Activated CD4-positive, alpha-beta T cell treated with anti-CD3 and anti-CD28 coated beads, Interleukin-2, amount 10 ng/mL, durations not matched to agents 24 days and 14 days (primary cell): Measurements from ENCODE around the gene LIN37. TPM values are rescaled to one million over a fixed set of nuclear protein-coding genes. Genes with fewer than 3 reads are reported as not detected.
A peak's percentile ranks its signal among the peaks of the same experiment; 100 is the strongest.

ENCODE experiments used
- DNase-seq: peaks from one replicate; pipeline ENCODE4 v3.0.0; 2022
- H3K27ac Mint-ChIP-seq: one replicate; pipeline ENCODE4 v1.8.0; 2022; ENCODE audit warnings: mild to moderate bottlenecking, mixed read lengths
- H3K27me3 Mint-ChIP-seq: one replicate; pipeline ENCODE4 v1.8.0; 2022; ENCODE audit warnings: mixed read lengths
- H3K36me3 Mint-ChIP-seq: one replicate; pipeline ENCODE4 v1.8.0; 2022; ENCODE audit warnings: low read depth, mild to moderate bottlenecking, mixed read lengths
- H3K4me1 Mint-ChIP-seq: one replicate; pipeline ENCODE4 v1.8.0; 2021; ENCODE audit warnings: mixed read lengths
- H3K4me3 Mint-ChIP-seq: one replicate; pipeline ENCODE4 v1.8.0; 2022; ENCODE audit warnings: mild to moderate bottlenecking, moderate library complexity, mixed read lengths
- H3K9me3 Mint-ChIP-seq: one replicate; pipeline ENCODE4 v1.8.0; 2021; ENCODE audit warnings: mixed read lengths
- intact Hi-C: fragments of 100-400 bp; cut with micrococcal nuclease; formaldehyde crosslinking; loops from one replicate; pipeline ENCODE4 v1.15.1; 2023
- total RNA-seq: library from RNA; stranded (reverse); gene quantifications from 2 replicates; pipeline ENCODE4 v1.2.3, GENCODE V29; 2022

LIN37 gene
- total RNA-seq, 1 donor from 2014 or later = 11.1 TPM

GRCh38 chr19:35784503-35785338 is 36.3 kb downstream of the LIN37 start:
- Mint-ChIP-seq H3K4me3 (no peak overlapping the region), H3K36me3 (peaks cover 21% of the 10 kb centered on the region), H3K9me3 (no peaks in the 10 kb centered on the region), H3K27me3 (no peaks in the 10 kb centered on the region), H3K27ac (no peak overlapping the region), H3K4me1 (no peaks in the 10 kb centered on the region)
- intact Hi-C loops = no loop called here
- no peak for DNase-seq

DNA sequence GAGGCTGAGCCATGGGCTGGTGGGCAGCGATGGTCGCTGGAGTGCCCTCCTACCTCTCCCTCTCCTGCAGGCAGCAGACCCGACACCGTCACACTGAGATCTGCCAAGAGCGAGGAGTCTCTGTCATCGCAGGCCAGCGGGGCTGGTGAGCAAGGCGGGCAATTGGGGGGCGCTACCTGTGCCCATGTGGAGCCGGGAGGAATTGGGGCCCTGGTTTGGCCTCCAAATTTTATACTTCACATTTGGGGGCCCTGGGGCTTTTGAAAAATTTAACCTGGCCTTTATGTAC is 36.9 kb downstream of the LIN37 start:
- H3K27ac Mint-ChIP-seq = no peak overlapping the region
- no peaks in the 10 kb centered on the region for H3K27me3 Mint-ChIP-seq
- no peaks in the 10 kb centered on the region for H3K4me1 Mint-ChIP-seq
- H3K4me3 Mint-ChIP-seq = no peak overlapping the region
- H3K36me3 Mint-ChIP-seq = peaks cover 20% of the 10 kb centered on the region
- DNase-seq = no peak
- H3K9me3 Mint-ChIP-seq = no peaks in the 10 kb centered on the region
- intact Hi-C loops = no loop called here

GRCh38 chr19:35786299-35787160 is 38.2 kb downstream of the LIN37 start:
- Mint-ChIP-seq H3K4me3 (no peak overlapping the region), H3K9me3 (no peaks in the 10 kb centered on the region), H3K36me3 (peaks cover 15% of the 10 kb centered on the region), H3K27me3 (no peaks in the 10 kb centered on the region), H3K4me1 (no peaks in the 10 kb centered on the region), H3K27ac (no peak overlapping the region)
- intact Hi-C loops = no loop called here
- no peak for DNase-seq

- Mint-ChIP-seq H3K4me3 (no peak overlapping the region), H3K36me3 (peaks cover 13% of the 10 kb centered on the region), H3K27me3 (no peaks in the 10 kb centered on the region), H3K4me1 (no peaks in the 10 kb centered on the region), H3K9me3 (no peaks in the 10 kb centered on the region), H3K27ac (no peak overlapping the region)
- intact Hi-C loops = no loop called here
- no peak for DNase-seq
Observed at GRCh38 chr19:35787227-35787799, 38.9 kb downstream of the LIN37 start.

DNA sequence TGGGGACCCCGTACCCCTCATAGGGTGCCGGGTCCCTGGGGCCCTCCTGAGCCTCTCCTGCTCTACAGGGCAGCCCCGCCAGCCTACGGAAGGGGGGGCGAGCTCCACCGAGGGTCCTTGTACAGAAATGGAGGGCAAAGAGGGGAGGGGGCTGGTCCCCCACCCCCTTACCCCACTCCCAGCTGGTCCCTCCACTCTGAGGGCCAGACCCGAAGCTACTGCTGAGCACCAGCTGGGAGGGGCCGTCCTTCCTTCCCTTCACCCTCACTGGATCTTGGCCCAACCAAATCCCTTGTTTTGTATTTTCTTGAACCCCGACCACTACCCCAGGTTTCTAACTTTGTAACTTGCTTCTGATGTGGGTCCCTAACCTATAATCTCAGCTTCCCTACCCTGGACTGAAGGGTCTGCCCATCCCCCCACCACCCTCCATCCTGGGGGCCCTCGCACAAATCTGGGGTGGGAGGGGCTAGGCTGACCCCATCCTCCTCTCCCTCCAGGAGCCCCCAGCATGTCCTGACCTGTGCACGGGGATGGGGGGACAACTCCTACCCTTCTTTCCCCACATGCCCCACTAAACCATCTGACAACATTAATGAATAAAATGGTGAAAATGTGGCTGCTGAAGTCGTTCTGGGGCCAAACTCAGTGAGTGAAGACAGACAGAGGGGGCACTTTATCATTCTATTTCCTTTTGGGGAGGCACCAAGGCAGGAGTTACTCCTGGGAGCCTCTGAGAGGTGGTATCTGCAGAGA is 40.0 kb downstream of the LIN37 start:
- no peak overlapping the region for H3K27ac Mint-ChIP-seq

GRCh38 chr19:35789195-35789977 is 41.0 kb downstream of the LIN37 start:
- Mint-ChIP-seq H3K9me3 (no peaks in the 10 kb centered on the region), H3K4me3 (no peak overlapping the region), H3K27me3 (peaks cover 4% of the 10 kb centered on the region), H3K4me1 (no peaks in the 10 kb centered on the region), H3K27ac (no peak overlapping the region), H3K36me3 (peaks cover 3% of the 10 kb centered on the region)
- intact Hi-C loops = no loop called here
- no peak for DNase-seq

More for the DNA sequence above, 40.0 kb downstream of the LIN37 start:
- intact Hi-C loops = no loop called here
- Mint-ChIP-seq H3K4me1 (no peaks in the 10 kb centered on the region), H3K9me3 (no peaks in the 10 kb centered on the region), H3K4me3 (no peak overlapping the region), H3K27me3 (no peaks in the 10 kb centered on the region), H3K36me3 (peaks cover 5% of the 10 kb centered on the region)
- DNase-seq = no peak

DNA sequence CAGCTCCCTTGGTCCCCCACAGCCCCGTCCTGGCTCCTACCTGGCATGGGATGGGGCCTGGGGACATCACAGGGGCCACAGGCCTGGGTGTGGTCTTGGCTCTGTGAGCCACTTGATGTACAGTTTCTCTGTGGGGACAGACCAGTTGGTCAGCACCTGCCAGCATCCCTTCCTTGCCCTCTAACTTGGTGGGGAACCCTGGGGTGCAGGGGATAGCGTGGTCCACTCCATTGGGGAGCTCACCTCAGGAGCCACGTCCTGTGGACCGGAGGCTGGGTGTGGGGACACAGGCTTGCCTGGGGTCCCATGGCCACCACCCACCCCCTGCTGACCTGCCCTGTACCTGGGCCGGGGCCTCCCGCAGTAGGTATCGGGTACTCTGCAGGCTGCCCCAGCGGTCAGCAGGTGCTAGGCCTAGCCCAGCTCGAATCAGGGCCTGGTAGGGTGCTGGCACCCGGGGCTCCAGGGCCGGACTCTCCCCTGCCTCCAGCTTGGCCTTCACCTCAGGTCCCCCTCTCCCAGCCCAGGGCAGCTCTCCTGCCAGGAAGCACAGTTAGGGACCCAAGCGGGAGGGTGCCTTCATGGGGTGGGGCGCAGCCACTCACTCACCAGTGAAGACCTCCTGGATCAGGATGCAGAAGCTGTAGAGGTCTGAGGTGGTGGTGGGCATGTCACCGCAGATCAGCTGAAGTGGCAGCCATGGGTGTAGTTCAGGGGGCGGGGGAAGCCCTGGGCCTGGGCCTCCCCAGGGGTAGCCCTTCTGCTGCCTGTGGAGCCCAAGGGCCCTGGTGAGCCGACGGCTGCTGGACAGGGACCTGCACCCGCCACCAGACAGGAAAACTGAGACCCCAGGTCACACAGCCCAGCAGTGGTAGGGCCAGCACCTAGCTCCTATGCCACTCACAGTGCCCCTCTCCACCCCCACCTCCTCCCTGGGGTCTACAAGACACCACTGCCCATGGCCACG is 41.9 kb downstream of the LIN37 start:
- Mint-ChIP-seq H3K4me1 (no peaks in the 10 kb centered on the region), H3K27ac (no peak overlapping the region), H3K4me3 (no peak overlapping the region), H3K27me3 (peaks cover 4% of the 10 kb centered on the region), H3K36me3 (peaks cover 3% of the 10 kb centered on the region), H3K9me3 (no peaks in the 10 kb centered on the region)
- intact Hi-C loops = no loop called here
- no peak for DNase-seq

- no peak overlapping the region for H3K4me3 Mint-ChIP-seq
- no peaks in the 10 kb centered on the region for H3K9me3 Mint-ChIP-seq
- H3K36me3 Mint-ChIP-seq = no peaks in the 10 kb centered on the region
- H3K27me3 Mint-ChIP-seq = peaks cover 10% of the 10 kb centered on the region
- peak; percentile 69 for DNase-seq
- H3K4me1 Mint-ChIP-seq = no peaks in the 10 kb centered on the region
- H3K27ac Mint-ChIP-seq = no peak overlapping the region
- intact Hi-C loops = no loop called here
Observed at GRCh38 chr19:35790981-35791813, 42.8 kb downstream of the LIN37 start.

- intact Hi-C loops = no loop called here
- Mint-ChIP-seq H3K4me3 (no peak overlapping the region), H3K4me1 (no peaks in the 10 kb centered on the region), H3K36me3 (no peaks in the 10 kb centered on the region), H3K9me3 (no peaks in the 10 kb centered on the region), H3K27ac (no peak overlapping the region), H3K27me3 (peaks cover 16% of the 10 kb centered on the region)
- no peak for DNase-seq
Observed at GRCh38 chr19:35791814-35792279, 43.5 kb downstream of the LIN37 start.

DNA sequence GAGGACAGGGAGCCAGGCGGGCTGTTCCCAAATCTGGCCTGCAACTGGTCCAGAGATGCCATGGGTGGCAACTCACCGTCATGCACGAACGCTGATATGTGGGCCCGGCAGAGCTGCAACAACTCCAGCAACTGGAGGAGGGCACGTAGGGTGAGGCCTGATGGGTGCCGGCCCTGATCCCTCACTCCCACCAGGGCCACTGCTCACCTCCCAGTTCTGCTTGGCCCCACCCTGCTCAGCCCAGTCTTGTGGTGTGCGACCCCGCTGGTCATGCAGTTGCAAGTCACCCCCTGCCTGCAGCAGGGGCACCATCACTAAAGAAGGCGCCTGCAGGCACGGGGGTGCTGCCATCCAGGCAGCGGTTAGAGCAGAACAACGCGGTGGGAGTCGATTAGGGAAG is 43.9 kb downstream of the LIN37 start:
- no peak overlapping the region for H3K4me3 Mint-ChIP-seq
- H3K27me3 Mint-ChIP-seq = peaks cover 21% of the 10 kb centered on the region
- H3K4me1 Mint-ChIP-seq = peaks cover 3% of the 10 kb centered on the region
- H3K9me3 Mint-ChIP-seq = no peaks in the 10 kb centered on the region
- intact Hi-C loops = no loop called here
- no peak overlapping the region for H3K27ac Mint-ChIP-seq
- no peaks in the 10 kb centered on the region for H3K36me3 Mint-ChIP-seq
- no peak for DNase-seq

- H3K4me3 Mint-ChIP-seq = no peak overlapping the region
- no peaks in the 10 kb centered on the region for H3K9me3 Mint-ChIP-seq
- intact Hi-C loops = no loop called here
Observed at GRCh38 chr19:35792888-35793287, 44.5 kb downstream of the LIN37 start.

More at GRCh38 chr19:35792888-35793287, 44.5 kb downstream of the LIN37 start:
- Mint-ChIP-seq H3K36me3 (no peaks in the 10 kb centered on the region), H3K4me1 (peaks cover 4% of the 10 kb centered on the region), H3K27me3 (peaks cover 25% of the 10 kb centered on the region), H3K27ac (no peak overlapping the region)
- no peak for DNase-seq
